GM21447 (cell line): Measurements from ENCODE around the gene ZBTB7C.
A peak's percentile ranks its signal among the peaks of the same experiment; 100 is the strongest.
"Not testable (repeated sequence)": the region's sequence is repeated elsewhere in the genome, so short reads cannot be mapped to it uniquely, and the experiment has no call there.

Source experiments
- ATAC-seq: cut with Tn5 transposase; IDR thresholded peaks from one replicate; pipeline ENCODE4 v1.9.1; 2021; ENCODE audit not compliant: unreplicated experiment

ZBTB7C gene

GRCh38 chr18:48303883-48304282, 105.3 kb downstream of the ZBTB7C start:
- ATAC-seq, result no peak

GRCh38 chr18:48302736-48303135, 106.4 kb downstream of the ZBTB7C start:
- ATAC-seq, result no peak

- peak; percentile 48 for ATAC-seq
Measured at GRCh38 chr18:48300463-48300961, 108.7 kb downstream of the ZBTB7C start.

- ATAC-seq, result no peak
Measured at GRCh38 chr18:48297139-48297538, 112.0 kb downstream of the ZBTB7C start.

- ATAC-seq, result no peak
Measured at GRCh38 chr18:48296581-48296980, 112.6 kb downstream of the ZBTB7C start.

- ATAC-seq, result no peak
Measured at GRCh38 chr18:48295586-48296311, 113.4 kb downstream of the ZBTB7C start.

GRCh38 chr18:48294899-48295585, 114.1 kb downstream of the ZBTB7C start:
- no peak for ATAC-seq

GRCh38 chr18:48293954-48294898, 115.0 kb downstream of the ZBTB7C start:
- no peak for ATAC-seq

GRCh38 chr18:48292782-48293424, 116.3 kb downstream of the ZBTB7C start:
- no peak for ATAC-seq

GRCh38 chr18:48292229-48292628, 117.0 kb downstream of the ZBTB7C start:
- no peak for ATAC-seq

- ATAC-seq, result no peak
Measured at GRCh38 chr18:48290162-48290926, 118.8 kb downstream of the ZBTB7C start.

- no peak for ATAC-seq
Measured at GRCh38 chr18:48284743-48285142, 124.4 kb downstream of the ZBTB7C start.

- ATAC-seq, result not testable (repeated sequence)
Measured at GRCh38 chr18:48284011-48284410, 125.2 kb downstream of the ZBTB7C start.

- ATAC-seq, result not testable (repeated sequence)
Measured at GRCh38 chr18:48281460-48281859, 127.7 kb downstream of the ZBTB7C start.

GRCh38 chr18:48279312-48279711, 129.9 kb downstream of the ZBTB7C start:
- ATAC-seq, result no peak

GRCh38 chr18:48278081-48278480, 131.1 kb downstream of the ZBTB7C start:
- no peak for ATAC-seq

- no peak for ATAC-seq
Measured at GRCh38 chr18:48274301-48274700, 134.9 kb downstream of the ZBTB7C start.

- no peak for ATAC-seq
Measured at GRCh38 chr18:48270929-48271328, 138.3 kb downstream of the ZBTB7C start.

GRCh38 chr18:48265328-48265727, 143.9 kb downstream of the ZBTB7C start:
- ATAC-seq, result no peak
